AG08395 (cell line): Measurements from ENCODE around the gene NOS1AP.
A peak's percentile ranks its signal among the peaks of the same experiment; 100 is the strongest.

Source experiments
- DNase-seq: peaks from one replicate; pipeline ENCODE4 v3.0.0; 2012; ENCODE audit warnings: mixed read lengths, low spot score

Gene NOS1AP

DNA sequence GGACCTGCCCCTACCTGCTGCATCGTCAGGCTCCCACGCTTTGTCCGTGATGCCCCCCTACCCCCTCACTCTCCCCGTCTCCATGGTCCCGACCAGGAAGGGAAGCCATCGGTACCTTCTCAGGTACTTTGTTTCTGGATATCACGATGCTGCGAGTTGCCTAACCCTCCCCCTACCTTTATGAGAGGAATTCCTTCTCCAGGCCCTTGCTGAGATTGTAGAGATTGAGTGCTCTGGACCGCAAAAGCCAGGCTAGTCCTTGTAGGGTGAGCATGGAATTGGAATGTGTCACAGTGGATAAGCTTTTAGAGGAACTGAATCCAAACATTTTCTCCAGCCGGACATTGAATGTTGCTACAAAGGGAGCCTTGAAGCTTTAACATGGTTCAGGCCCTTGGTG is 298.3 kb downstream of the NOS1AP start:
- no peak for DNase-seq

DNA sequence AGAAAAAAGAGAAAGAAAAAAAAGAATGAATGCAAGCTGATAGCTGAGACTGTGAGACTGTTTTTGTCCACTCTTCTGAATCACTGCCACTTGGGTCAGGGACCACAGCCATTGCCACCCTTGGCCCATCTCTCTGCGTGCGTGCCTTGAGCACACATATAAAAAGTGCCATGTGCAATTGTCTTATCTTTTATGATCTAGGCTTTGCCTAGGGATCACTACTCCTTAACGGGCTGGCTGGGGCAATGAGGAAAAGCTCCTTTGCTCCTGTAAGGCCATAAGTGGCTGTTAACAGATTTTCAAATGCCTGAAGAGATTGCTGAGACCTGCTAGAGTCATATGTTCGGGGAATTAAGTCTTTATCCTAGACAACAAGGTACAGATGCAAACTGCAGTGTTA is 299.0 kb downstream of the NOS1AP start:
- DNase-seq, result no peak

DNA sequence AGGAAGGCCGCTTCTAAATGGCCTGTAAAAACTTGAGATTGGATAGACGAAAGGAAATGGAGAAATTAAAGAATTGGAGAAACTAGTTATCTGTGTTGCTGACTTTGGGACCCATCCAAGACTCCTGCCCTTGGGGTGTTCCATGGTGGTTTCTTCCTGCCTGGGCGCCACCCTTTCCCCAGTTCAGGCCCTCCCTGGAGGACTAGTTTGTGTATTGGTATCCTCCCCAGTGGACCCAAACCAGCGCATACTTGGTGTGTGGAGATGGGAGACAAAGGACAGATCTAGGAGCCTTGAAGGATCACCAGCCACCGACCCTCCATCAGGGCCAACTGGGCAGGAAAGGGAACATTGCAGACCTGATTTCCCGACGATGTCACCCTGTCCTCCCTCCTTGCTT is 300.1 kb downstream of the NOS1AP start:
- DNase-seq, result no peak

DNA sequence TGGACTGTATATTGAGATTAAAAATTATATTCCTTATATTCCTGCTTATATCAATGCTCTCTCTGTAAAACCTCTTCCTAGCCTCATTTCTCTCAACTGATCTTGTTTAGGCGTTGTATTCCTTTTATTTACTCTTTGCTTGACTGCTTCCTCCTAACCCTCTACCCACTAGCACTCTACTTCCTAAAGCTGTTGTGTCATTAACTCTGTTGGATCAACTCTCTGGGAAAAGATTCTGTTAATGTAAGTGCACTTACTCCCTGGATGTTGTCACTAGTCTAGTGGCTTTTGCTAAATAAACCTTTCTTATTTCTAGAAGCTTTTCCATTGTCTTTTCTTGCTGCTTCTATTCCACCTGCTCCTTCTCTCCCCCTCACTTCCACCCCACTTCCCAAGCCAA is 300.7 kb downstream of the NOS1AP start:
- no peak for DNase-seq

DNA sequence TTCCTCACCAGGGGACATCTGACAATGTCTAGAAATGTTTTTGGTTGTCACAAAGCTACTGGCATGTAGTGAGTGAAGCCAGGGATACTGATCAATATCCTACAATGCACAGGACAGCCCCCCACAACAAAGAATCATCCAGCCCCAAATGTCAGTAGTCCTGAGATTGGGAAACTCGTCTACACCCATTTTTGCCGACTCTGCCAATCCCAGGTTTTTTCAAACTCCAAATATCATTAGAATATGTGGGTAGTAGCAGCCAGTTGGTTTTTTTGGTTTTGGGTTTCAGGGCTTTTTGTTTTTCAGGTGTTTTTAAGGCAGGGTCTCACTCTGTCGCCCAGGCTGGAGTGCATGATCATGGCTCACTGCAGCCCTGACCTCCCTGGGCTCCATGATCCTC is 301.2 kb downstream of the NOS1AP start:
- no peak for DNase-seq

DNA sequence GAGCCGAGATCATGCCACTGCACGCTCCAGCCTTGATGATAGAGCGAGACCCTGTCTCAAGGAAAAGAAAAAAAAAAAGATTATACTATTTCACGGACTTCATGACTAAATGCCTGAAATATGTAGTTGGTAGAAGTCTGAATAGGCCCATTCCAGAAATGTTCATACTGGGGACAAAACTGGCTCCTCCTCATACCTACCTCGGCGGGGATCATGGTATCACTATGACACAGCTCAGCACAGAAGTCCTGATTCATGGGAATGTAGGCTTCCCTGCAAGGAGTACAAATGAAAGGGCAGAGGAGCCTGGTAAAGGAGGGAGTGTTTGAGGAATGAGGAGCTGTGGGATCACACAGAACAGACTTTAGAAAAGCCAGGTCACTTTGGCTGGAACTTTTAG is 302.1 kb downstream of the NOS1AP start:
- no peak for DNase-seq

DNA sequence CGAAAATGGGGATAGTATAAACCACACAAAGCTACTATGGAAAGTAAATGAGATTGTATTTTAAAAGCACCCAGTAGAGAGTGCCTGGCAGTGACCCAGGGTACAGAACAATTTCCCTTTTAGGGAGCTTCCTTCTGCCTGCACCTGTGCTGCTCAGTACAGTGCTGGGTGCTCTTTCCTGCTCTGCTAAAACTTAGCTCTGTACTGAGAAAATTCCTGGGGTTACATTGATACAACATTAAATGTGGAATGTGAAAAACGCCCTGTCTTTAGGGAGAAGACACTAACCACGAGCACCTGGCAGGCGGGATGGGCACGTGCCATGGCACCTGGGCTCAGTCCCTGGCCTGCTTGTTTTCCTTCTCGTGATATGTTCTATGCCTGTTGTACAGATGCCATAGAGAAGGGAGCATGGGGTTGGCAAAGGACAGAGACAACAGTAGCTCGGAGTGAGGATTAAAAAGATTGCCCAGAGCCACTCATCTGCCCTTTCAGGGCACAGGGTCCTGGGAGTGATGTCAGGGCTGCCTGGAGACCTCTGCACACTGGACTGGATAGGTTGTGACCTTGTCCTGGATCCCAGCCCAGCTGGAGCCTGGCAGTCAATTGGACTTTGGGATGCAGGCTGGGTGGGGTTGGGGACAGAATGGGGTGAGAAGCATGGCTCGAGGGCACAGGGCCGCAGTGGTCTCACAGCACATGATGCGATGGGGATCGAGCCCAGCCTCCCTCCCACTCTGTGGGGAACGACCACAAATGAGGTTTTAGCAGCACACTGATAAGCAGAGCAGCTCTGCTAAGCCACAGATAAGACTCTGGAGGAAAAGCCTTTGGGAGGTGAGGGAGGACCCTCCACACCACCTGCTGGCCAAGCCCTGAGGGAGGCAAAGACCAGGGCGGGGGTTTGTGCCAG is 302.9 kb downstream of the NOS1AP start:
- no peak for DNase-seq

DNA sequence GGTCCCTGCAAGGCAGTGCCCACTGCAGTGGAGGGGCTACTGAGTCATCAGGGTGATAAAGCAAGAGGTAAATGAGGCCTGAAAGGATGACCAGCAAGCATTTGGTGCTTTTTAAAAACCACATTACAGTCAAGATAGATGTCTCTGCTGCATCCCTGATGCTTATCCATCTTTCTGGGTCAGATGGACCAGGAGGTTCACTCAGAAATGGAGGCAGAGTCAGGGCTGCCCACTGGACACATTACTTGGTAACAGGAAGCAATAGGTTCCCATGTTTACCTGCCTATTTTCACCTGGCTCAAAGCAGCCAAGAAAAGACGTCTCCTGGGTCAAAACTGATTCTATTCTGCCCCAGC is 303.6 kb downstream of the NOS1AP start:
- no peak for DNase-seq

DNA sequence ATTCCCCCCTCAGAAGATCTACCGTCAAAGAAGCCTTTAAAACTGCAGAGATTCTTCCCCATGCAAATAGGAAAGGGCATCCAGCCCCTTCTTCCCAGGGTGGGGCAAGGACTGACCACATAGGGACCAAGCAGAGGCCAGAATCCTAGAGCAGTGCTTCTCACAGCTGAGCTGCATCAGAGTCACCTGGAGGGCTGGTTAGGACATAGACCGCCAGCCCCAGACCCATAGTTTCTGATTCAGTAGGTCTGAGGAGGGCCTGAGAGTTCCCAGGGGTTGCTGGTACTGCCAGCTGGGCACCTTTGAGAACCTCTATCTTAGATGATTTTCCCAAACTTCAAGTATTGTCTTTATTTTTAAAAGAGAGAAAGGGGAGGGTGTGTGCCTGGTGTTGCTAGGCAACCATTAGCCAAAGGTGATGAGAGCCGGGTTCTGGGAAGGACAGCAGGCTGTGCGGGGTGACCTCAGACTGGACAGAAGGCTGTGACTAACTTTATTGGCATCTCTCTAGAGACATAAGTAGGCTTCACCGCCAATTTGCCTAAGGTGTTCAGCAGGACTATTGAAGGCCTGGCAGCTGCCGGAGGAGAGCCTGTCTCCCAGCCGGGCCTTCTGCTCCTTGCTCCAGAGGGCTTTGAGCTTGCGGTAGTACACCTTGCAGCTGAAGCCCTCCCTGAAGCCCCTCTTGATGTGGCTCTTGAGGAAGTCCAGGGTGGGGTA is 304.2 kb downstream of the NOS1AP start:
- peak; percentile 15 for DNase-seq

DNA sequence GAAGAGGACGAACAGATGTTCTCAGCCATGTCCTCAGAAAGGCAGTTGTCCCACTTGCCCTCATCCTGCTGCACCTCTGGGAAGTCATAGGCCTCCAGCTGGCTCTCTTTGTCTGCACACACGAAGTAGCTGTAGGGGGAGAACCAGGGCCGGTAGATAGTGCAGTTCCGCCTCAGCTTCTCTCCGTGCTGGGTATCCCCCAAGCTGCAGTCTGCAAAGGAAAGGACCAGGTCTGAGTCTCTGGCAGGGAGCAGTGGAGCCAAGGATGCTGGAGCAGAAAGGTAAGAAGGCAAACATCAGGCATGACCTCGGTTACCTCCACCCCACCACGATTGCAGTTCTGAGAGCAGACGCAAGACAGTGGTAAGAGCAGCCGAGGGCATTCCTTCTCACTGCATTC is 304.9 kb downstream of the NOS1AP start:
- DNase-seq, result no peak

DNA sequence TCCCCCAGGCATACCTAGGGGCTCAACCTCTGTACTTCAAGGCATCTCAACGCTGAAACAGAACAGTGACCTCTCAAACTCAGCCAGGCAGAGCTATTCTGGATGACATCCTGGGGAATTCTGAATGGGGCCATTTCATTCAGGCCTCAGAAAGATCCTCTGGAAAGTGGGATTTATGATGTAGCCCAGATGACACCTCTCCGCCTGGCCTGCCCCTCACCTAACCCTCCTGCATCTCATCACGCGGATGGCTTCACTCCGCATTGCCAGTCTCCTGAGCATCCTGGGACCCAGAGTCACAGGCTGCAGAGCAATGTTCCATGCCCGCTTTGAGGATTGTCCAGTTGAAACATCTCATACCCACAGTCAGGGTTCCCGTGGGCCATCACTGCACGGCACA is 306.0 kb downstream of the NOS1AP start:
- DNase-seq, result no peak

DNA sequence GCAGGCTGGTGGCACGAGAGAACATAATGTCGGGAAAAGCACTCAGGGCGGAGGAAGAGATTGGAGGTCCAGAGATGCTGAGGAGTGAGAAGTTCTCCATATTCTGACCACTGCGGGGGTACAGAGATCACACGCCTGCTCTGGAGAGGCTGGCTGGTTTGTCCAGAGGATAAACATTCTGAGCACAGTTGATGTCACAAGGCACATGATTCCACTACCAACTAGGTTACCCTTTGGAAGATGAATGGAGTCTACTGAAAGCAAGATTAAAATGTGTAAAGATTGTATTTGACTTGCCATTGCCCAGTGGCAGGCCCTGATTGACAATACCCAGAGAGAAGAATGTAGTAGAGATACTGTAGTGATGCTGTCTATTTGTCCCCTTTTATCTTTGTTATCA is 307.2 kb downstream of the NOS1AP start, which contains the start of gene SPATA46:
Gene SPATA46, minus strand, starts transcription at position 164 of the 400 bp plus-strand sequence. Its CDS starts 64 bp downstream, at position 100.
- no peak for DNase-seq

DNA sequence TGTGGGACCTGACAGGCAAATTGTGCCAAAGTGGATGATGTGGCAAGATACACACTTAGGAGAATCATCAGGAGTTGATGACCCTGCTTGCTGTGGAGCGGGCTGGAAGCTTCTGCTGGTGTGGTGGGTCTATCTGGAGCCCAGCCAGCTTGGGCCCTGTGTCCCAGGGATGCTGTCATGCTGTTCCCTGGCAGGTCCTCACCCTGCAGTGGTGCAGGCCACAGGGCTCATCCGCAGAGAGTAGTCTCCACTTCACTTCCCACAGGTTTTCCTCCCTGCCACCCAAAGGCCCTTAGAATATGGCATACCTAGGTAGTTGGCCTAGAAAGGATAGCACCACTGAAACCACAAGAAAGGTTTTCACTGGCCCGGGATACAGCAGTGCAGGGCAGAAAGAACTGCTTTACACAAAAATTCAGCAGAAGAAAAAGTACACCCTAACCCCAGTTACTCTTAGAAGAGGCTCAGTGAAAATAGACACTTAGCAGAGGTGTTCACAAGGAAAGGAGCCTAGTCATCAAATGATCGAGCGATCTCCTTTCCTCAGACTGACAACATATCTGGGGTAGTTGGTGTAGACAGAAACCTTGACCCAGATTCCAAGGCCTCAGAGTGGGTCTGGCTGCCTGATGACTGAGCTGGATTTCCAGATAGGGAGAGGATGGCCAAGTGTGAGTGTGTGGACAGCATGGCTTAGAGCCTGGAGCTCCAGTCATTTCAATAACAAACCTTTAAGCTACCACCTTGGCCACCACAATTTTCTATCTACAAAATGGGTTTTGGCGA is 310.8 kb downstream of the NOS1AP start:
- DNase-seq, result no peak

DNA sequence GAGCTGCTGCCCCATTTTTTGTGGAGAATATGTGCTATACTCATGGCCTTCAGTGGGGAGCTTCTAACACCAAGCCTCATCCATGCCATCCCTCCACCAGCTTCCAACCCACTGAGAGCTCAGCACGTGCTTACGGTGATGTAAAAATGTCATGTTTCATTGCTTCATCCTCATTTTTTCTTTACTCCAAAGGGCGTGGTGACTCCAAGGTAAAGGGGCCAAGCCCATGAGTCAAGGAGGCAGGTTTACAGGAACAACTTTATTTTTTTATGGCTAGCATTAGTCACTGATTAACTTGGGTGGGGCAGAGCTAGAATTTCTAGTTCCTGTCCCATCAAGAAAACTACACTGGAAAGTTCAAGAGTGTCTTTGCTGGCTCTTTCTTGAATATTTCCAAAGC is 311.9 kb downstream of the NOS1AP start, which contains the start of gene C1orf226:
Gene C1orf226, plus strand, starts transcription at position 346 of the 400 bp plus-strand sequence. CDS start 174 bp downstream, outside the sequence.
- no peak for DNase-seq

DNA sequence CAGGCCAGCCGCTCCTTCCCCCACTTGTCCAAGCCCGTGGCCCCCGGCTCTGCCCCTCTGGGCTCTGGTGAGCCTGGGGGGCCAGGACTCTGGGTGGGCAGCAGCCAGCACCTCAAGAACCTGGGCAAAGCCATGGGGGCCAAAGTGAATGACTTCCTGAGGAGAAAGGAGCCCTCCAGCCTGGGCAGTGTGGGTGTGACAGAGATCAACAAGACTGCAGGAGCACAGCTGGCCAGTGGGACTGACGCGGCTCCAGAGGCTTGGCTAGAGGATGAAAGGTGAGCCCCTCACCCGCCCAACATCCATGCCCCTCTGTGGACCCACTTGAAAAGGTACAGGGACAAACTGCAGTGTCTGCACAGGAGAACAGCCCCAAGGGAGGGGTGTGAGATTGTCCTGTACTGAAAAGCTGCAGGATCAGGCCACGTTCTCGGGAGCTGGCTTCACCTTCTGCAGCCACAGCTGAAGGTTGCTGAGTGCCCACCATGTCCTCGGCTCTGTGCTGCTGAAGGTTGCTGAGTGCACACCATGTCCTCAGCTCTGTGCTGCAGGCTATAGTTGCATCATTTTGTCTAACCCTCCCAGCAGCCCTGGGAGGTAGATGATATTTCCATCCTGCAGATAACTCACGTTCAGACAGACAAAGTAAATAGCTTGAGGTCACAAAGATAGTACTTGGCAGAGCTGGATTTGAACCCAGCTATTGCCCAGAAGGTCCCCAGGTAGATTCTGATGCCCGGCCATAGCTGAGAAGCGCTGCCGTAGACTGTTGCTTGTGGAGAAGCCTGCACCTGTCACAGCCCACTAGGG is 312.7 kb downstream of the NOS1AP start:
- DNase-seq, result no peak

DNA sequence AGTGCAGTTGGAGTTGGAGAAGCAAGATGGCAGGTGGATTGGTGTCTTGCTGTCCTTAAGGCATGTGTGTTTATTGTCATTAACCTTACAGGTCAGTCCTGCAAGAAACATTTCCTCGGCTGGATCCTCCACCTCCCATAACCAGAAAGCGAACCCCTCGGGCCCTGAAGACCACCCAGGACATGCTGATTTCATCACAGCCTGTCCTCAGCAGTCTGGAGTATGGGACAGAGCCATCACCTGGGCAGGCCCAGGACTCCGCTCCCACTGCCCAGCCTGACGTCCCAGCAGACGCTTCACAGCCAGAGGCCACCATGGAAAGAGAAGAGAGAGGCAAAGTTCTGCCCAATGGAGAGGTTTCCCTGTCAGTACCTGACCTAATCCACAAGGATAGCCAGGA is 313.6 kb downstream of the NOS1AP start:
- no peak for DNase-seq

DNA sequence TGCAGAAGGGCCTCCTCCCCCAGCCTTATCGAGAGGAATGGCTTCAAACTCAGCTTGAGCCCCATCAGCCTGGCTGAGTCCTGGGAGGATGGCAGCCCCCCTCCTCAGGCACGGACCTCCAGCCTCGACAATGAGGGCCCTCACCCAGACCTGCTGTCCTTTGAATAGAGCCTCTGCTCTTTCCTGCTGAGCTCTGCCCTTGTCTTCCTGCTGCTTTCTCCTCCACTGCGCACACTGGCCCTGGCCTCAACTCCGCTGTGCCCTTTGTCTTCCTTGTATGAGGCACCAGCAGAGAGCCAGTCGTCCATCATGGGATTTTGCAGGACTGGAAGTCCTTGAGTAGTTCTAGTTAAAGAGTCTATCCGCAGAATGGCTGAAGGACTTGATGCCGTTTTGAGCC is 314.0 kb downstream of the NOS1AP start:
- DNase-seq, result no peak

DNA sequence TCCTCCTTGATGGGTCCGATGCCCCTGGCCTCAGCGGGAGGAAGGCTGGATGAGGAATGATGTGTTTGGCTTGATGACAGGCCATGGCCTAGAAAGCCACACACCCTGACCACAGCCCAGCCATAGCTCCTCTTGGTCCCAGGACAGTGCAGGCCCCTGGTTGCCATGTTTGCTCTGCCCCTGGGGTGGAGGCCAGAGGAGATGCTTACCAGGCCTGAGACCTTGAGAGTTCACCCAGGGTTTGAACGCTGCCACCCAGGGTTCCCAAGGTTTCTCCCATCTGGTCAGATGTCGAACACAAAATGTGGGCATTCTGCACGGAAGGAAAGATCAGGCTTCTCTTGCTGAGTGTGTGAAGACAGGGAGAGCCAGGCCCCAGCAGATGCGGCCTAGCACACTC is 314.6 kb downstream of the NOS1AP start:
- DNase-seq, result no peak

DNA sequence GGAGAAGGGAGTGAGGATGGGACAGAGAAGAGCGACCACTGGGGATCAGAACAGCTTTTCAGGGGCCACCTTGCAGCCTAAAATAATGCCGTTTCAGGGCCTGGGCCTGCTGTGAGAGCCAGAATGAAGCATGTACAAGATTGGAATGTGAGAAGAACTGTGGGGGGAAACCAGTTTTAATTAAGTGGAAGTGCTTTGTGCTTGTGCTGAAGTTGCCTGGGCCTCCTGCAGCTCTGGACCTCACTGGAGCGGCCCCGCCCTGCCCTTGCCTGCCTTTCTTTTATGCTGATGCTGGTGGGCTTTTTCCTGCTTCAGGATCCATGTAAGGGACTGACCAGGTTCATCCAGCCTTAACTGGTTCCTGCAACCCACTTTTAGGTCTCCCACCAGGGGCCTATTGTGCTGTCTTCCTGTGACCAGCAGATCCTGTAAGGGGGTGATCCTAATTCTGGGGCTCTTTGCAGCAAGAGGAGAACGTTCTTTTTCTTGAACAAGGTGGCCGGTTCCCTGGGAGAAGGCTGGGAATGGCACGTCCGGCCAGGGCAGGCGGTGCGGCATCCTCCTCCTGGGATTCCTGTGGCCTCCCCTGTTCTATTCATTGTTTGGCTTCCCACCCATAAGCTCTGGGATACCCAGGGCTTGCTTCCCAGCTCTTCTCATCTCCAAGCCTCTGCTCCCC is 315.2 kb downstream of the NOS1AP start:
- DNase-seq, result no peak

DNA sequence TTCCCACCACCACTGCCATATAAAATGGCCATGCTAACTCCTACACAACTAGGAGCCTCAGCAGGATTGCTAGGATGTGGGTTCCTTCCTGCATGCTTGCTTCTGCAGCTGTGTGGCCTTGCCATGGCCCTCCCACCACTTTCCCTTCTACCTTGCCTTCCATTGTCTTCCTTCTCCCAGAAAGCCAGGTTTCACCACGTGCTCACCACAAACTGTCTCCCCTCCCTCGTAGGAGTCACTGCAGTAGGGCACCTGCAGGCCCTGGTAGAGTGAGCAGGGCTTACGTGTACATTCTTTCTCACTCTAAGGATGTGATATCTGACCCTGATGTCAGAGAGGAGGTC is 315.8 kb downstream of the NOS1AP start:
- DNase-seq, result no peak

DNA sequence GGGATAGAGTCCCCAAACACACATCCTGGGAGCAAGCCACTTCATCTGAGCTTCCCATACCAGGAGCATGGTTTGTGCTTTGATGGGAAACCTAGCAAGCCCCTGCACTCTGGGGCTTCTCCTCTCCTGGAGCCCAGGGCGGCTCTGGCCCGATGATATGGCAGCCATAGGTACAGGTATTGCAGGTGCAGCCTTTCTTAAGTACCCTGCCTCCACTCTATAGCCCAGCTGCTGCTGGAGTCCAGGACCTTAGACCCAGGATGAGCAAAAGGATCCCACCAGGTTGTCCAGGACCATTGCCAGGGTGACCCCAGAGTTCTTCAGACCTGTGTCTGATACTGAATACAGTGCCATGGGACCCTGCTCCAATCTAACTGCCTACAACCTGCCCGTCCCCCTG is 316.2 kb downstream of the NOS1AP start:
- DNase-seq, result no peak
